ENCODE measurements around the gene HSD17B10.

Gene HSD17B10

GRCh38 chrX:53456254-53456653, 22.1 kb upstream of the HSD17B10 start:
- no peaks in the 10 kb centered on the region for H3K9me3 ChIP-seq (ENCODE audit: control insufficient read depth in 2 of 2, low read length in 2 of 2)
- peaks cover 2 to 4% of the 10 kb centered on the region in 2 donors for H3K27me3 ChIP-seq (ENCODE audit: control insufficient read depth in 2 of 2, insufficient read depth in 2 of 2, low read length in 2 of 2)
- no peak overlapping the region for H3K4me3 ChIP-seq (ENCODE audit: low read length in 2 of 2)
- no peak overlapping the region for H3K27ac ChIP-seq (ENCODE audit: low read depth in 2 of 2, low read length in 2 of 2)
- no peaks in the 10 kb centered on the region for H3K36me3 ChIP-seq (ENCODE audit: control insufficient read depth in 2 of 2, insufficient read depth in 2 of 2, low read length in 2 of 2)
- H3K4me1 ChIP-seq (ENCODE audit: control insufficient read depth in 2 of 2, insufficient read depth in 2 of 2, low read length in 2 of 2), result no peaks in the 10 kb centered on the region
- H3K9ac ChIP-seq (ENCODE audit: low read depth in 1 of 2, low read length in 2 of 2), result no peak overlapping the region

DNA sequence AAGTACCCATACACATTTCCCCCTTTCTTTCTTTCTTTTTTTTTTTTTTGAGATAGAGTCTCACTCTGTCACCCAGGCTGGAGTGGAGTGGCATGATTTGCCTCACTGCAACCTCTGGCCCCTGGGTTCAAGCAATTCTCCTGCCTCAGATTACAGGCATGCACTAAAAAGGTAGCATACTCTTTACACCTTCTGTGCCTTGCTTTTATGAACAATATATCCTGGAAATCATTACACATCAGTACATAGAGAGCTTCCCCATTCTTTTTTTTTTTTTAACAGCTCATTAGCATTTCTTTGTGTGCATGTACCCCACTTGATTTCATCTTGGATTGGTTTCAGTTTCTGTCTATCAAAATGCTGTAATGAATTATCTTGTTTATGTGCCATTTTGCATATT, 18.6 kb upstream of the HSD17B10 start:
- Histone ChIP-seq H3K9ac (ENCODE audit: low read depth in 1 of 2, low read length in 2 of 2) (no peak overlapping the region), H3K4me3 (ENCODE audit: low read length in 2 of 2) (no peak overlapping the region), H3K9me3 (ENCODE audit: control insufficient read depth in 2 of 2, low read length in 2 of 2) (no peaks in the 10 kb centered on the region), H3K36me3 (ENCODE audit: control insufficient read depth in 2 of 2, insufficient read depth in 2 of 2, low read length in 2 of 2) (no peaks in the 10 kb centered on the region), H3K27me3 (ENCODE audit: control insufficient read depth in 2 of 2, insufficient read depth in 2 of 2, low read length in 2 of 2) (peaks cover 0 to 4% of the 10 kb centered on the region in 2 donors), H3K27ac (ENCODE audit: low read depth in 2 of 2, low read length in 2 of 2) (no peak overlapping the region), H3K4me1 (ENCODE audit: control insufficient read depth in 2 of 2, insufficient read depth in 2 of 2, low read length in 2 of 2) (no peaks in the 10 kb centered on the region)

DNA sequence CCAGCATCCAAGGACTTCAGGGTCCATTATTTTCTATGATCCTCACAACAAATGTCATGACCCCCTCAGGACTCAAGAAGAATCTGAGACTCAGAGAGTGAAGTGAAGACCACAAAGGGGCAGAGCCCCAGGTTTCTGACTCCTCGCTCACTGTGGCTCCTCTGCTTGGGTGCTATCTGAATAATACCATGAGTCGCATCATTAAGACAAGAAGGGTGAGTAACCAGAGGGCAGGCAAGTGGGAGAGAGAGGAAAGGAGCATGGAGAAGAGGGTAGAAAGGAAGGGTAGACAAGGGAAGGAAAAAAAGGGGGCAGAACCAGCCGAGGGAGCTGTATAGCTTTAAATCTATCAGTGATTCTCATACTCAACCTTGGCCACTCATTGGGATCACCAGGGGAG, 15.5 kb upstream of the HSD17B10 start:
- Histone ChIP-seq H3K4me1 (ENCODE audit: control insufficient read depth in 2 of 2, insufficient read depth in 2 of 2, low read length in 2 of 2) (no peaks in the 10 kb centered on the region), H3K27ac (ENCODE audit: low read depth in 2 of 2, low read length in 2 of 2) (no peak overlapping the region), H3K9me3 (ENCODE audit: control insufficient read depth in 2 of 2, low read length in 2 of 2) (no peaks in the 10 kb centered on the region), H3K4me3 (ENCODE audit: low read length in 2 of 2) (no peak overlapping the region), H3K27me3 (ENCODE audit: control insufficient read depth in 2 of 2, insufficient read depth in 2 of 2, low read length in 2 of 2) (peaks cover 0 to 2% of the 10 kb centered on the region in 2 donors), H3K36me3 (ENCODE audit: control insufficient read depth in 2 of 2, insufficient read depth in 2 of 2, low read length in 2 of 2) (no peaks in the 10 kb centered on the region), H3K9ac (ENCODE audit: low read depth in 1 of 2, low read length in 2 of 2) (no peak overlapping the region)

- H3K27ac ChIP-seq (ENCODE audit: low read depth in 2 of 2, low read length in 2 of 2), result no peak overlapping the region
- H3K9ac ChIP-seq (ENCODE audit: low read depth in 1 of 2, low read length in 2 of 2), result no peak overlapping the region
Observed at GRCh38 chrX:53447441-53447840, 13.3 kb upstream of the HSD17B10 start.

GRCh38 chrX:53445977-53446376, 11.8 kb upstream of the HSD17B10 start:
- no peaks in the 10 kb centered on the region for H3K36me3 ChIP-seq (ENCODE audit: control insufficient read depth in 2 of 2, insufficient read depth in 2 of 2, low read length in 2 of 2)
- peaks cover 4 to 8% of the 10 kb centered on the region in 2 donors for H3K27me3 ChIP-seq (ENCODE audit: control insufficient read depth in 2 of 2, insufficient read depth in 2 of 2, low read length in 2 of 2)
- no peak overlapping the region for H3K27ac ChIP-seq (ENCODE audit: low read depth in 2 of 2, low read length in 2 of 2)
- H3K4me1 ChIP-seq (ENCODE audit: control insufficient read depth in 2 of 2, insufficient read depth in 2 of 2, low read length in 2 of 2), result peaks cover 2 to 4% of the 10 kb centered on the region in 2 donors
- no peak overlapping the region for H3K9ac ChIP-seq (ENCODE audit: low read depth in 1 of 2, low read length in 2 of 2)
- no peak overlapping the region for H3K4me3 ChIP-seq (ENCODE audit: low read length in 2 of 2)
- H3K9me3 ChIP-seq (ENCODE audit: control insufficient read depth in 2 of 2, low read length in 2 of 2), result no peaks in the 10 kb centered on the region

More at GRCh38 chrX:53447441-53447840, 13.3 kb upstream of the HSD17B10 start:
- Histone ChIP-seq H3K4me1 (ENCODE audit: control insufficient read depth in 2 of 2, insufficient read depth in 2 of 2, low read length in 2 of 2) (no peaks in the 10 kb centered on the region), H3K36me3 (ENCODE audit: control insufficient read depth in 2 of 2, insufficient read depth in 2 of 2, low read length in 2 of 2) (no peaks in the 10 kb centered on the region), H3K4me3 (ENCODE audit: low read length in 2 of 2) (no peak overlapping the region), H3K9me3 (ENCODE audit: control insufficient read depth in 2 of 2, low read length in 2 of 2) (no peaks in the 10 kb centered on the region), H3K27me3 (ENCODE audit: control insufficient read depth in 2 of 2, insufficient read depth in 2 of 2, low read length in 2 of 2) (peaks cover 0 to 2% of the 10 kb centered on the region in 2 donors)

GRCh38 chrX:53442322-53442631, 8.1 kb upstream of the HSD17B10 start:
- H3K9ac ChIP-seq (ENCODE audit: low read depth in 1 of 2, low read length in 2 of 2), result peak overlapping the region in 1 of 2 donors; percentile 73
- peak overlapping the region in 1 of 2 donors; percentile 44 for H3K4me3 ChIP-seq (ENCODE audit: low read length in 2 of 2)

DNA sequence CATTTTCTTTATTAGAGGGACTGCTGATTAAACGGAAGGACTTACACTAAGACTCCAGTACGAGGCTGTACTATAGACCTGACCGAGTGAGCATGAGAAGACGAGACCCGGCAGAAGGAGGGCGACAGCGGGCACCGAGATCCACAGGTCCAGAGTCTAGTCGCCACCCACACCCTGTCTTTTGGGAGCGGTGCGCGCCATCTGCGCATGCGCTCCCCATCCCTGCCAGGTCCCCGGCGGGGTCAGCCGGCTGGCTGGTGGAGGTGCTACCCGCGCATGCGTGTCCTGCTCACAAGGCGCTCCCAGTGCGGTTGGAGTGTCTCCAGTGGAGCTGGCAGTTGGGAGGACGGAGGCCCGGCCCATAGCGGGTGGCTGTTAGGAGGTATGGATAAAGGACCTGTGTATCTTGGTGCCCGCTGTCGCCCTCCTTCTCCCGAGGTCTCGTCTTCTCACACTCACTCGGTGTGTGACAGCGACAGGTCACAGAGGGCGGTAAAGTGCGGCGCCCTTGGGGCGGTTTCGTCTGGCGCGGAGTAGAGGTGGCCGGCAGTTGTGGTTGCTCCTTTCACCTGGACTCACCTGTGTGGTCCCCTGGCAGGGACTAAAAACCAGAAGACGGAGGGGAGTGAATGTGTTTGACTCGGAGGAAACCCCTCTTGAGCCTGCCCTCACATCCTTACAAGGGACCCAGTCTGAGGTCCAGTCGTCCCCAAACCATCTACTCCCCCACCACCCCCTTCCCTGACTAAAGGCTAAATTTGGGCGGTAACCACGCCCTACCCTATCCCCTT, 7.6 kb upstream of the HSD17B10 start:
- no peaks in the 10 kb centered on the region for H3K9me3 ChIP-seq (ENCODE audit: control insufficient read depth in 2 of 2, low read length in 2 of 2)
- H3K27me3 ChIP-seq (ENCODE audit: control insufficient read depth in 2 of 2, insufficient read depth in 2 of 2, low read length in 2 of 2), result peaks cover 8 to 10% of the 10 kb centered on the region in 2 donors
- peak overlapping the region; percentile 44 to 55 for H3K4me3 ChIP-seq (ENCODE audit: low read length in 2 of 2)
- H3K4me1 ChIP-seq (ENCODE audit: control insufficient read depth in 2 of 2, insufficient read depth in 2 of 2, low read length in 2 of 2), result peaks cover 2 to 6% of the 10 kb centered on the region in 2 donors
- H3K36me3 ChIP-seq (ENCODE audit: control insufficient read depth in 2 of 2, insufficient read depth in 2 of 2, low read length in 2 of 2), result no peaks in the 10 kb centered on the region
- peak overlapping the region; percentile 1 to 73 for H3K9ac ChIP-seq (ENCODE audit: low read depth in 1 of 2, low read length in 2 of 2)
- H3K27ac ChIP-seq (ENCODE audit: low read depth in 2 of 2, low read length in 2 of 2), result peak overlapping the region; percentile 72 to 84

More at GRCh38 chrX:53442322-53442631, 8.1 kb upstream of the HSD17B10 start:
- peaks cover 2 to 6% of the 10 kb centered on the region in 2 donors for H3K4me1 ChIP-seq (ENCODE audit: control insufficient read depth in 2 of 2, insufficient read depth in 2 of 2, low read length in 2 of 2)
- H3K27me3 ChIP-seq (ENCODE audit: control insufficient read depth in 2 of 2, insufficient read depth in 2 of 2, low read length in 2 of 2), result peaks cover 9 to 10% of the 10 kb centered on the region in 2 donors
- H3K36me3 ChIP-seq (ENCODE audit: control insufficient read depth in 2 of 2, insufficient read depth in 2 of 2, low read length in 2 of 2), result no peaks in the 10 kb centered on the region
- peak overlapping the region in 1 of 2 donors; percentile 46 for H3K27ac ChIP-seq (ENCODE audit: low read depth in 2 of 2, low read length in 2 of 2)
- H3K9me3 ChIP-seq (ENCODE audit: control insufficient read depth in 2 of 2, low read length in 2 of 2), result no peaks in the 10 kb centered on the region

DNA sequence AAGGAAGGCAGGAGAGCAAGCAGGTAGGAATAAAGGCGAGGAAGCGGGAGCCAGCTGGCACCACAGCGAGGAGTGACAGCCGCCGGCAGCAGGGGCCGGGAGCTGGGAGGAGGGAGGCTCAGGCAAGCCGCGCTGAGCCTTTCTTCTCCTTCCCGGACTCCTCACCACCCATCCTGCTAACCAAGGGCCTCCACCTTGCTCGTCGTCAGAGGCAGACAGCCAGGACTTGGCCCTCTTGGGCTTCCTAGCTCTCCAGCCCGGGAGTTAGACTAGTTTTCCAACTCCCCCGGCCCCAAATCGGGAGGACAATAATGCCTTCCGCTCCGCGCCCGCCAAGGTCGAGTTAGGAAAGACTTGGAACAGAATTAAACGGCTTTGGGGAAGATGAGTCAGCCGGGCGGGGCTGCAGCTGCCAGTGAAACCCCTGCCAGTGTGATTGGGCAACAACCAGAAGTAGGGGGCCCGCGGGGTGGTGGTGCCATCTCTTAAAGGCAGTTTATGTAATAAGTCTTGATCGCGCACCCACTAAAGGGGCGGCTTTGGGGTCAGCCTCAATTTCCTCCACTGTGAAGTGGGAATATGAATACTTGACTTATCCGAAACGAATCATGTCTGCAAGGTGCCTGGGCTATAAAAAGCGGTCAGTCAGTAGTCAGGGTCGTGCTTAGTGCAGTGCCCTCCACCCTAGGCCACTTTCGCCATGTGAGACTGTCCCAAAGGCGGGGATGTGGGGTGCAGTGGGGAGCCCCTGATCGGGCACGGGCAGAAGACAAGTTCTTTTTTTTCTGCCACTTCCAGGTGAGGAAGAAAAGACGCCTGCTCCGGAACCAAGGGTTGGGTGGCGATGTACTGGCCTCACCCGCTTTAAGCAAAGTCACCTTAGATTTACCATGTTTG, 6.7 kb upstream of the HSD17B10 start:
- Histone ChIP-seq H3K9ac (ENCODE audit: low read depth in 1 of 2, low read length in 2 of 2) (peak overlapping the region; percentile 65 to 73), H3K4me1 (ENCODE audit: control insufficient read depth in 2 of 2, insufficient read depth in 2 of 2, low read length in 2 of 2) (peaks cover 2 to 6% of the 10 kb centered on the region in 2 donors), H3K27ac (ENCODE audit: low read depth in 2 of 2, low read length in 2 of 2) (peak overlapping the region; percentile 72 to 84), H3K4me3 (ENCODE audit: low read length in 2 of 2) (peak overlapping the region; percentile 44 to 55), H3K36me3 (ENCODE audit: control insufficient read depth in 2 of 2, insufficient read depth in 2 of 2, low read length in 2 of 2) (no peaks in the 10 kb centered on the region), H3K9me3 (ENCODE audit: control insufficient read depth in 2 of 2, low read length in 2 of 2) (no peaks in the 10 kb centered on the region), H3K27me3 (ENCODE audit: control insufficient read depth in 2 of 2, insufficient read depth in 2 of 2, low read length in 2 of 2) (peaks cover 10 to 11% of the 10 kb centered on the region in 2 donors)

- H3K9ac ChIP-seq (ENCODE audit: low read depth in 1 of 2, low read length in 2 of 2), result peak overlapping the region; percentile 65 to 73
- no peaks in the 10 kb centered on the region for H3K36me3 ChIP-seq (ENCODE audit: control insufficient read depth in 2 of 2, insufficient read depth in 2 of 2, low read length in 2 of 2)
- H3K4me3 ChIP-seq (ENCODE audit: low read length in 2 of 2), result peak overlapping the region; percentile 44 to 55
- no peaks in the 10 kb centered on the region for H3K9me3 ChIP-seq (ENCODE audit: control insufficient read depth in 2 of 2, low read length in 2 of 2)
- peak overlapping the region; percentile 72 to 84 for H3K27ac ChIP-seq (ENCODE audit: low read depth in 2 of 2, low read length in 2 of 2)
- peaks cover 10 to 11% of the 10 kb centered on the region in 2 donors for H3K27me3 ChIP-seq (ENCODE audit: control insufficient read depth in 2 of 2, insufficient read depth in 2 of 2, low read length in 2 of 2)
- peaks cover 2 to 6% of the 10 kb centered on the region in 2 donors for H3K4me1 ChIP-seq (ENCODE audit: control insufficient read depth in 2 of 2, insufficient read depth in 2 of 2, low read length in 2 of 2)
Observed at GRCh38 chrX:53440101-53440500, 5.9 kb upstream of the HSD17B10 start.

GRCh38 chrX:53438832-53439230, 4.7 kb upstream of the HSD17B10 start:
- Histone ChIP-seq H3K4me1 (ENCODE audit: control insufficient read depth in 2 of 2, insufficient read depth in 2 of 2, low read length in 2 of 2) (peaks cover 6 to 13% of the 10 kb centered on the region in 2 donors), H3K27me3 (ENCODE audit: control insufficient read depth in 2 of 2, insufficient read depth in 2 of 2, low read length in 2 of 2) (peaks cover 10 to 11% of the 10 kb centered on the region in 2 donors), H3K27ac (ENCODE audit: low read depth in 2 of 2, low read length in 2 of 2) (no peak overlapping the region), H3K4me3 (ENCODE audit: low read length in 2 of 2) (no peak overlapping the region), H3K9me3 (ENCODE audit: control insufficient read depth in 2 of 2, low read length in 2 of 2) (no peaks in the 10 kb centered on the region), H3K9ac (ENCODE audit: low read depth in 1 of 2, low read length in 2 of 2) (no peak overlapping the region), H3K36me3 (ENCODE audit: control insufficient read depth in 2 of 2, insufficient read depth in 2 of 2, low read length in 2 of 2) (no peaks in the 10 kb centered on the region)
